C1 segment of cervical spinal cord (tissue), 14 donors: ENCODE results near the gene SETDB1.

Experiments used
- DNase-seq, 14 donors: peaks; one replicate each; lab custom pipeline; 2025; lab: John Stamatoyannopoulos, UW

SETDB1 gene

GRCh38 chr1:150974580-150975478 is 48.7 kb downstream of the SETDB1 start, which contains the start of gene CERS2:
CERS2 (minus strand) TSS chr1:150974835; CDS start chr1:150969090, 5,745 bp downstream.
- peak in 12 of 14 donors; percentile 36 to 83 (median 59) for DNase-seq

DNA sequence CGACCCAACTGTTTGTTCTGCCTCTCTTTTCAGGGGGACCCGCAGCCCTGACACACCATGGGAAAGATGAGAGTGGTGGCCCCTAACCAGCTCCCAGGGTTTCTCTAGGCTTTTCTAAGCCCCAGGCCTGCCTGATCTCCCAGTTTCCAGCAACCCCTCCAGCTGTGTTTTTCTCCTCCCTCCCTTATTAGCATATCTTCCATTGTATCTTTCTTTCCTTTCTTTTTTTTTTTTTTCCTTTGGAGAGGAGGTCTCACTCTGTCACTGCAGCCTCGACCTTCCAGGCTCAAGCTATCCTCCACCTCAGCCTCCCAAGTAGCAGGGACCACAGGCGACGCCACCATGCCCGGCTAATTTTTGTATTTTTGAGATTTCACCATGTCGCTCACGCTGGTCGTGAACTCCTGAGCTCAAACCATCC is 50.2 kb downstream of the SETDB1 start:
- DNase-seq, result no peak

DNA sequence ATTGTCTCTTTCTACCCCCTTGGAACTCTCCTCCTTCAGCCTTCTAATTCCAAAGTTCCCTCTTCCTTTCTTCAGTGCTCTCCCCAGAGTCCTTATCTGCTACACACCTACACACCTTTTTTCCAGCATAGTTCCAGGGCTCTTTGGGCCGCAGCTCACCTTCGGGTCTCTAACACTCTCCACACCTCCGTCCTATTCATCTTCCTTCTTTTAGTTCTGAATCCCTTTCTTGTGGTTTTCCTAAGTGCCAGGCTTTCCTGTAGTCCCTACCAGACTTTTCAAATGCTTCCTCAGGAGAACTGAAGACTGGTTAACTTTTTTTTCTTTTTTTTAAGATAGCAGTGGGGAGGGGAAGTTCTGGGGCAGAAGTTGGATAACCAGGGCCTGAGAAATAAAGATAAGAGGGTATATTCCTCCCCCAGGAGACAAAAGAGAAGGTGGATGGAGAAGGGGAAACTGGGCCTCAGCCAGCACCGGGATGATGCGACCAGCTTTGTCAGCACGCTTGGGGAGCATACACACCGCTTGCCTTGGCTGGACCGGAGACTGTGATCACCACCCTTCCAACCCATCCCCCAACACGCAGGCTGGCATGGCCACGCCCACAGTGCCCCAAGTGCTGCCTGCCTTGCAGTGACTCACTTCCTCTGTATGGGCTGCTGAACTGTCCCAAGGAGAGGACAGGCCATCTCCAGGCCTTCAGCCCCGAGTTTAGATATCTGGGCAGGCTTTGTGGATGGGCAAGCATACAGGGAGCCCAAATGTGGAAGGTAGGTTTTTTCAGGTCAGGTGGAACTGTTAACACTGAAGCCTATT is 50.9 kb downstream of the SETDB1 start:
- DNase-seq, result peak in 11 of 14 donors; percentile 33 to 88 (median 73)

DNA sequence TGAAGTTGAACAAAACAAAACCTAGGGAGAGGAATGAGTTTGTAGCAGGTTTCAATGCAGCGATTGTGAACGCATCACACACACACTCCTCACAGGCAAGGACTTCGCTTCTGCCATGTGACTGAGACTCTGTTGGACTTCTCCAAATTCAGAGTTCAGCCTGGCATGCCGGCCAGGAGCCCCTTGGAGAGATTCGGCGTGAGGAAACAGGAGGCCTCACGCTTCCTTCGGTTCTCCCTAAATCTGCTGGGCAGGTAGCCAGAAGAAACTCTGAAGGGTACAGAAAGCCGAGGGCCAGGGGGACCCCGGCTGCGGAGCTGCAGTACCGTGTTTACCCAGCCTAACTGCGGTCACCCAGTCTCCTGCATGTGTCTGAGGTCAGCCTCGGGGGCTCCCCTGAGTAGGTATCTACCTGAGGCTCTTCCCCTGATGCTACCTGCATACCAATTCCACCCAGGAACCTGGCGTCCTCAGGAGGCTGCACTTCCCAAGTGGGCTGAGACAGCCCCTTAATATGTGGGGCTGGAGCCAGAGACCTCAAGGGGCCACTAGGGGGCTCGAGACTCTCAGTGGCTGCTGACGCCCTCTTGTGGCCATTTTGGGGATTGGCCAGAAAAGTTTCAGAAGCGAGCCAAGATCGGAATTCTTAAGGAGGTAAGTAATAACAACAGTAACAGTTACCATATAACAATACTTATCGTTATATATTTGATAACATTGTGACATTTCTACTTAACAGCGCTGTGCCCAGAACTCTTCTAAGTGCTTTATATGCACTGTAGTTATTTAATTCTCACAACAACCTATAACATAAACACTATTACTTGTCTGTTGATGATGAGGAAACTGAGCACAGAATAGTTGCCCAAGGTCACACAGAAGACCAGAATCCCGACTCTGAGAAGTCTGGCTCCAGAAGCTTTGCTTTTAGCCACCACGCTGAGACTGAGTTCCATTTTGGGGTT is 53.2 kb downstream of the SETDB1 start:
- DNase-seq, result peak in 12 of 14 donors; percentile 46 to 85 (median 74)

DNA sequence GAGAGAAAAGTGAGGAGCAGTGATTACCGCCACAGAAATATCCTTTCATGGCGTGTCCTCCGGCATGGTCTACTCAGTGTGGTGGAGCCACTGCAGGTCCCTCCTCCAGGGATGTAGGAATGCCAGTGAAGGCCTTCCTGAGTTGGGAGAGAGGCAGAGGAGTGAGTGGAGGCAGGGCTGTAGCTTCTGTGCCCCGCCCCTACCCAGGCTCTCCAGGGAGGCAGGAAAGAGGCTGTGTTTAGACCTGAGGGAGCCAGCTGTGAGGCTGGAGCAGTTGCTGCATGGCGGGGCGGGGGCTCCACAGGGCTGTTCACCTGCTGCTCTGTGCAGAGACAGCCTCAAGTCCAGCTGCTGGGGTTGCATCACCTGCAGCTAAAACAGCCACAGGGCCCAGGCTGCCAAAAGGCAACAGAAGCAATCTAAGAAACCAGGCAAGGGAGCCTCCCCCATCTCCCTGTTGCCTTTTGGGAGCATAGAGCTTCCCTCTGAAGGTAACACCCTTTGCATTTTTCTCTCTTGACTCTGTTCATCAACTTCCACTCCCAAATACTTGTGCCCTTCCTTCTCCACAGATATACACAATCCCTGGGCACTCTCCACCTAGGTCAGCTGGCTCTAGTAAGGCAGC is 55.1 kb downstream of the SETDB1 start:
- no peak for DNase-seq

- DNase-seq, result no peak
Measured at GRCh38 chr1:150981805-150982712, 55.9 kb downstream of the SETDB1 start, which contains the start of gene ANXA9. ANXA9 (plus strand) TSS chr1:150982292; CDS start chr1:150983106, 814 bp downstream.

- DNase-seq, result no peak
Measured at GRCh38 chr1:150985179-150985825, 59.1 kb downstream of the SETDB1 start.

DNA sequence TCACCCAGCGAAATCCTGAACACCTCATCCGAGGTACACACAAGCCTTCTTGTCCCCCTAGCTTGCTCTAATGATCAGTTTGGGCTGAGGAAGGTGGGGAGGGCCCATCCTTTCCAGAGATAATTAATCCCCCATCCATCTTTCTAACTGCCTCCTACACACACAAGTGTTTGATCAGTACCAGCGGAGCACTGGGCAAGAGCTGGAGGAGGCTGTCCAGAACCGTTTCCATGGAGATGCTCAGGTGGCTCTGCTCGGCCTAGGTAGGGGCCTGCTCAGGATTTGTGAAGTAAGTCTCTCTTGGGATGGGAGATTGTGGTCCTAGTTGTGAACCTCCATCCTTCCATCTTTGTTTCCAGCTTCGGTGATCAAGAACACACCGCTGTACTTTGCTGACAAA is 61.8 kb downstream of the SETDB1 start:
- DNase-seq, result no peak

DNA sequence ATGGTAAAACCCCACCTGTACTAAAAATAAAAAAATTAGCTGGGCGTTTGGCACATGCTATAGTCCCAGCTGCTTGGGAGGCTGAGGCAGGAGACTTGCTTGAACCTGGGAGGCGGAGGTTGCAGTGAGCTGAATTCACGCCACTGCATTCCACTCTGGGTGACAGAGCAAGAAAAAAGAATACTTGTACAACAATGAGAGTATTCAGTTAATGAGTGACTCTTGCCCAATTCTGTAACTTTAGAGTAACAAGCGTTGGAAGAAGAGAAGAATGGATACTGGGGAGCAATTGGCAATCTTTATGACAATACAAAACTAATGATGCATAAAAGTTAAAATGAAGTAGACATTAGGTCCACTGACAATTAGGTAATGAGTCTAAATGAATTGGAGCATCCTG is 66.5 kb downstream of the SETDB1 start:
- no peak for DNase-seq

DNA sequence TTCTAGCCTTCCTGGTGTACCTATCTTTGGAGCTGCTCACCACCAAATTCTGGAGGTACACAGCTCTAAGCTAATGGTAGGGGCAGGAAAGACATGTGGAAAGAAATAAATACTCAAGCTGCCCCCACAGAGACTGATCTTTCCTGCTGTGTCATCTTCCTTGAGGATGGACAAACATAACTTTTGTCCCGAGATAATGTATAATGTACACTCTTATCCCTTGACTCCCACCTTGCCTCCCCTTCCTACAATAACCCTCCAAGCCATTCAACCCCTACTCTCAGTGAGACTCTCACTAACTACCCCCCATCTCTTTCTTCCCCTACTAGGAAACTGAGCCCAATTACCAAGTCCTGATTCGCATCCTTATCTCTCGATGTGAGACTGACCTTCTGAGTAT is 68.1 kb downstream of the SETDB1 start:
- DNase-seq, result no peak

DNA sequence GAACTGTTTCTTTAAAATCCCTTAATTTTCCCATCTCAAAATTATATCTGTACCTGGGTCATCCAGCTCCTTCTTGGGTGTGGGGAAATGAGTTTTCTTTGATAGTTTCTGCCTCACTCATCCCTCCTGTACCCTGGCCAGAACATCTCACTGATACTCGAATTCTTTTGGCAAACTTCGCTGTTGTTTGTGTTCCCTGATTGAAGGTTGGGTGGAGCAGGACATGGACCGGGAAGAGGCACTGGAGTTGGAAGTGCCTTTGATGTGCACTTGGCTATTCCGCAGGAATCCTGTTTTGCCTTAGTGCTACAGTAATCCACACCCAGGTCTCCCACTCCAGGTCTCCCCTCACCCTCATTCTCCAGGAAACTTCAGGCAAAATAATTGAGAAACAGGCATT is 69.3 kb downstream of the SETDB1 start:
- DNase-seq, result peak in 1 of 14 donors; percentile 56

DNA sequence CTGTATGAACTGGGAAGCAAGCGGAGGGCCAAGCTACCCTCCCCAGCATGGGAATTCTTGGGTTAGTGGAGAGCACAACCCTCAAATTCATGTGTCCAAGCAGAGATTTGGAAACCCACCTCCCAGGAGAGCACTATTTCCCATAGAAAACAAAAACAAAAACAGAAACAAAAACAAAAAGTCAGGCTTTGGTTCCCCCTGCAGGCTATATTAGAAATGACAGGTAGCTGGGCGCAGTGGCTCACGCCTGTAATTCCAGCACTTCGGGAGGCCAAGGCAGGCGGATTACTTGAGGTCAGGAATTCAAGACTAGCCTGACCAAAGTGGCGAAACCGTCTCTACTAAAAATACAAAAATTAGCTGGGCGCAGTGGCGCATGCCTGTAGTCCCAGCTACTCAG is 69.7 kb downstream of the SETDB1 start:
- peak in 9 of 14 donors; percentile 10 to 56 (median 20) for DNase-seq

DNA sequence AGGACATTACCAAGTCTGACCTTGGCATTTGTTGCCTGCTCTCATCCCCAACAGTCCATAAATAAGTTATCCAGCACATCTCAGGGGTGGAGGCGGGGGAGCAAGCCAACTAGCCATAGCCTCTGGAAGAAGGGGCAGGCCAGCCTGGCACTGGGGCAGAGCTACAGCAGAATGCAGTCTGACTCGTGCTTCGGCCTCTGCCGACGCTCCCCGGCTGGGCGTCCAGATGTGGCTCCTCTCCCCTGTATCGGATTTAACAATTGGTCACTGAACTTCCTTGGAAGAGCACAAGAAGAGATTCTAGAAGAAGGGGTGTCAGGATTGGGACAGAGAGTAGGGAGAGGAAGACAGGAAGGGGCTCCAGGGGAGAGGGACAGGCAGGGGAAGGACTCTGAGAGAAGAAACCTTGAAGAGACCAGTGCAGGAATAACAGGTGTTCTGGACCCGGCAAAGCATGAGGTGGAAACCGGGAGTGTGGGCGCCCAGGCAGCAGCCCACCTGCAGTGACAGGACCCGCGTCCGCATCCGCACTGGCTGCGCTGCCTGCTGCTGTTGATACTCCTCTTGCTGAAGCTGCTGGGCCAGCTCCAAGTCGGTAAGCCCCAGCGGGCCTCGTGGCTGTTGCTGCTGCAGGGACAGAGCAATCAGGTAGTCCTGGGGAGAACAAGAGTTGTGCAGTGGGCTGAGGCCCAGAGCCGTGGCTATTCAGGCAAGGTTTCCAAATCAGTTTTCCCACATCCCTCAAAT is 71.1 kb downstream of the SETDB1 start:
- no peak for DNase-seq

- no peak for DNase-seq
Measured at GRCh38 chr1:150997949-150998348, 71.8 kb downstream of the SETDB1 start.

GRCh38 chr1:150999051-150999674 is 73.0 kb downstream of the SETDB1 start:
- peak in 4 of 14 donors; percentile 21 to 41 (median 26) for DNase-seq

DNA sequence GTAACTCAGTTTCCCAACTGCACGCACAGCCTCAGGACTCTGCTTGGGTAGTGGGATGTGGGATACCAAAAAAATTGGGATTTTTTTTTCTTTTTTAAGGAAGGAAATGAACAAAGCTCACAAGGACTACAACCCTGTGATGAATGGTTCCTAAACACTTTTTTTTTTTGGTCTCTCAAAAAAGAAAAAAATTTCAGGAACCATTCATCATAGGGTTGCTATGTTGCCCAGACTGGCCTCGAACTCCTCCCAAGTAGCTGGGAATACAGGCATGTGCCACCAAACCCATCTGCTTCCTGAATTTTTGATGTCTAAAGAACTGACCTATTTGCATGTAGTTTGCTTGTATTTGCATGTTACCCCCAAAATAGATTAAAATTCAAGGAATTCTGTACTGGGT is 73.8 kb downstream of the SETDB1 start:
- DNase-seq, result no peak

DNA sequence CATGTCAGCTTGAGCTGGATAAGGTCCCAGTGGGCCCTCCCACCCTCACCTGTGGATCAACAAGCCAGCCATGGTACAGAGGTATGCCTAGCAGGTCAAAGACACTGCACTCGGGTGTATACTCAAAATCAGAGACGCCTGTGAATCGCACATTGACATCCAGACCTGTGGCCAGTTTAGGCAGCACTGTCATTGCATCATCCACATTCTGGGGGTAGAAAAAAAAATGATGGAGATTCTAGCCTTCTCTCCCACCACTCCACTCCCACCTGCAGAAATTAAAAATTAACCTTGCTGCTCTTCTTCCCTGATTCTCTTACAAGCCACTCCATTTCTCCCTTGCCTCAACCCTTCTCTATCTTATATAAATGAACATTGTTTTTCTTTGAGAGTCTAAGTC is 74.2 kb downstream of the SETDB1 start:
- DNase-seq, result no peak

GRCh38 chr1:151001602-151002001 is 75.4 kb downstream of the SETDB1 start:
- no peak for DNase-seq
